ENCODE measurements around the gene UBE2H. TPM values are rescaled to one million over a fixed set of nuclear protein-coding genes. Genes with fewer than 3 reads are reported as not detected.
"Not testable (repeated sequence)": the region's sequence is repeated elsewhere in the genome, so short reads cannot be mapped to it uniquely, and the experiment has no call there.

The UBE2H gene
- polyA plus RNA-seq, 1 donor (not counting 4 experiments of a cell fraction or from before 2014, with no cell fraction given) = 130 TPM

DNA sequence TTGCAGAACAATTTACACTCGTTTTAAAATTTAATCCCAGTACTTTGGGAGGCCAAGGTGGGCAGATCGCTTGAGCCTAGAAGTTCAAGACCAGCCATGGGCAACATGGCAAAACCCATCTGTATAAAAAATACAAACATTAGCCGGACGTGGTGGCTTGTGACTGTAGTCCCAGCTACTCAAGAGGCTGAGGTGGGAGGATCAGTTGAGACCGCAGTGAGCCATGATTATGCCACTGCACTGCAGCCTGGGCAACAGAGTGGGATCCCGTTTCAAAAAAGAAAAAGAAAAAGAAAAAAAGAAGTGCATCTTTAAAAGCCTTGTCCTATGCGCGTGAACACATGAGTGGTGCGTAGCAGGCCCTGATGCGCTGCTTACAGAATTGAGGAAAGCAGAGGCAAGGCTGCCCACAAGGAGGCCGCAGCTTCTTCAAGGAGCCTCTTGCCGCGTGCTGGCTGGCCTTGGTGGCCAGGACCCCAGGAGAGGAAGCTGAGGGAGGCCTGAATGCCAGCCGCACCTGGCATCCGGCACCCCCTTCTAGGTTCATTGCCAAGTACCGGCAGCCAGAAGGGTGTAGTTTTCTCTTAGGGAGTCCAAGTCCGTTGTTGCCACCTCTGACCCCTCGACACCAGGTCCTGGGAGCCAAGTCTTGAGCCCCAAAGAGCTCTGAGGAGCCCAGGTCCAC lies 124.5 kb downstream of the UBE2H start:
- no peak for DNase-seq (ENCODE audit: low read depth, low spot score)
- dilution Hi-C loops (cut with MboI; ENCODE audit: extremely low pct_ligation_motif_present, low sequenced_read_pairs) = no loop called here
- no peak overlapping the region for H3K27ac ChIP-seq (ENCODE audit: control insufficient read depth, insufficient read depth, low read length)

DNA sequence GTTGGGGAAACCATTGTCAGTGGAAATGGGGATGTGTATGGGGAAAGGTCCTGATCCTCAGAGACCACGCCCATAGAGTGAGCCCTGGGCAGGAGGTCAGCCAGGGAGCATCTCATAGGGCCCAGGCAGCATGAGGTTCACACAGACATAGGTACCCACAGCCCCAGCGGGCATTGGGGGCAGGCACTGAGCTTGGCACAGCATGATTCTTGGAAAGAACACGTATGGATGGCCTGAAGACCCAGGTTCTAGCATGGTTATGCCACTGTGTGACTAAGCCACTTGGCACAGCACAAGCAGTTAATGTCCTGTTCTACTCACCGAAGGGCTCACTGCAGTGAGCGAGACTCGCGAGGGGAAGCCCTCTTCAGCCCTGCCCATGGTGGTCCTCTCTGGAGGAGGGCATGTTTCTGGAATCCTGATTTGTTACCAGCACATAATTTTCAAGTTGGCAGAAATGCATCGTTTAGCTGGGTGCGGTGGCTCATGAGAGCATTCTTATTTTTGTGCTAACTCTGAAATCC lies 125.2 kb downstream of the UBE2H start:
- no peak for DNase-seq (ENCODE audit: low read depth, low spot score)
- Histone ChIP-seq H3K4me2 (ENCODE audit: control insufficient read depth, extremely low read depth, insufficient read depth, low read depth, low read length) (no peak overlapping the region), H3K9me1 (ENCODE audit: control insufficient read depth, extremely low read depth, insufficient read depth, low read length) (no peaks in the 10 kb centered on the region), H3K36me3 (ENCODE audit: control insufficient read depth in 2 of 2, extremely low read depth in 1 of 2, insufficient read depth in 2 of 2, low read length in 2 of 2) (peaks cover 0 to 4% of the 10 kb centered on the region in 2 experiments), H4K20me1 (ENCODE audit: control insufficient read depth, extremely low read depth, insufficient read depth, low read length) (no peaks in the 10 kb centered on the region), H3K27me3 (ENCODE audit: control insufficient read depth, extremely low read depth, insufficient read depth, low read length) (no peaks in the 10 kb centered on the region), H3K79me2 (ENCODE audit: control insufficient read depth, insufficient read depth, low read length) (no peaks in the 10 kb centered on the region), H2AFZ (ENCODE audit: control insufficient read depth, low read length) (no peak overlapping the region), H3K9me3 (ENCODE audit: control insufficient read depth, low read depth, low read length) (no peaks in the 10 kb centered on the region), H3K9ac (ENCODE audit: control insufficient read depth, extremely low read depth, insufficient read depth, low read length) (no peak overlapping the region), H3K4me3 (ENCODE audit: control insufficient read depth in 2 of 3, extremely low read depth in 1 of 3, insufficient read depth in 2 of 3, low read depth in 1 of 3, low read length in 3 of 3) (no peak overlapping the region), H3K27ac (ENCODE audit: control insufficient read depth, insufficient read depth, low read length) (no peak overlapping the region), H3K4me1 (ENCODE audit: control insufficient read depth, extremely low read depth, insufficient read depth, low read length) (peaks cover 37% of the 10 kb centered on the region)
- dilution Hi-C loops (cut with MboI; ENCODE audit: extremely low pct_ligation_motif_present, low sequenced_read_pairs) = no loop called here
- no peak for FAIRE-seq
- TF ChIP-seq EZH2 (IDR thresholded peaks at IDR 0.05; ENCODE audit: low read length) (no peak), CTCF (optimal IDR thresholded peaks at IDR 0.05 in 1 of 3, IDR thresholded peaks at IDR 0.05 in 1 of 3, conservative IDR thresholded peaks at IDR 0.05 in 1 of 3; ENCODE audit: extremely low read depth in 1 of 3, insufficient read depth in 2 of 3, low read length in 3 of 3) (no peak)

More for the DNA sequence above, 124.5 kb downstream of the UBE2H start:
- Histone ChIP-seq H3K27me3 (ENCODE audit: control insufficient read depth, extremely low read depth, insufficient read depth, low read length) (no peaks in the 10 kb centered on the region), H3K9me3 (ENCODE audit: control insufficient read depth, low read depth, low read length) (no peaks in the 10 kb centered on the region), H3K4me2 (ENCODE audit: control insufficient read depth, extremely low read depth, insufficient read depth, low read depth, low read length) (no peak overlapping the region), H4K20me1 (ENCODE audit: control insufficient read depth, extremely low read depth, insufficient read depth, low read length) (no peaks in the 10 kb centered on the region), H3K79me2 (ENCODE audit: control insufficient read depth, insufficient read depth, low read length) (no peaks in the 10 kb centered on the region), H3K36me3 (ENCODE audit: control insufficient read depth in 2 of 2, extremely low read depth in 1 of 2, insufficient read depth in 2 of 2, low read length in 2 of 2) (peaks cover 0 to 6% of the 10 kb centered on the region in 2 experiments), H3K4me3 (ENCODE audit: control insufficient read depth in 2 of 3, extremely low read depth in 1 of 3, insufficient read depth in 2 of 3, low read depth in 1 of 3, low read length in 3 of 3) (no peak overlapping the region), H3K4me1 (ENCODE audit: control insufficient read depth, extremely low read depth, insufficient read depth, low read length) (peaks cover 37% of the 10 kb centered on the region), H3K9me1 (ENCODE audit: control insufficient read depth, extremely low read depth, insufficient read depth, low read length) (no peaks in the 10 kb centered on the region), H2AFZ (ENCODE audit: control insufficient read depth, low read length) (no peak overlapping the region), H3K9ac (ENCODE audit: control insufficient read depth, extremely low read depth, insufficient read depth, low read length) (no peak overlapping the region)
- no peak for TF ChIP-seq CTCF (optimal IDR thresholded peaks at IDR 0.05 in 1 of 3, IDR thresholded peaks at IDR 0.05 in 1 of 3, conservative IDR thresholded peaks at IDR 0.05 in 1 of 3; ENCODE audit: extremely low read depth in 1 of 3, insufficient read depth in 2 of 3, low read length in 3 of 3)
- no peak for TF ChIP-seq EZH2 (IDR thresholded peaks at IDR 0.05; ENCODE audit: low read length)
- no peak for FAIRE-seq

- H3K27me3 ChIP-seq (ENCODE audit: control insufficient read depth, extremely low read depth, insufficient read depth, low read length); H3K9ac ChIP-seq (ENCODE audit: control insufficient read depth, extremely low read depth, insufficient read depth, low read length); DNase-seq (ENCODE audit: low read depth, low spot score); H3K4me2 ChIP-seq (ENCODE audit: control insufficient read depth, extremely low read depth, insufficient read depth, low read depth, low read length); H3K79me2 ChIP-seq (ENCODE audit: control insufficient read depth, insufficient read depth, low read length); FAIRE-seq; H3K9me1 ChIP-seq (ENCODE audit: control insufficient read depth, extremely low read depth, insufficient read depth, low read length); H3K36me3 ChIP-seq (ENCODE audit: control insufficient read depth in 2 of 2, extremely low read depth in 1 of 2, insufficient read depth in 2 of 2, low read length in 2 of 2); H4K20me1 ChIP-seq (ENCODE audit: control insufficient read depth, extremely low read depth, insufficient read depth, low read length); H3K4me3 ChIP-seq (ENCODE audit: control insufficient read depth in 2 of 3, extremely low read depth in 1 of 3, insufficient read depth in 2 of 3, low read depth in 1 of 3, low read length in 3 of 3); dilution Hi-C loops (cut with MboI; ENCODE audit: extremely low pct_ligation_motif_present, low sequenced_read_pairs); H3K27ac ChIP-seq (ENCODE audit: control insufficient read depth, insufficient read depth, low read length); H2AFZ ChIP-seq (ENCODE audit: control insufficient read depth, low read length); H3K9me3 ChIP-seq (ENCODE audit: control insufficient read depth, low read depth, low read length): not testable (repeated sequence)
- peaks cover 32% of the 10 kb centered on the region for H3K4me1 ChIP-seq (ENCODE audit: control insufficient read depth, extremely low read depth, insufficient read depth, low read length)
These were observed 125.9 kb downstream of the UBE2H start for GRCh38 chr7:129826895-129827294.
